GM20000 (cell line): ENCODE results near the gene UBALD1.

Experiments used
- DNase-seq: peaks from one replicate; pipeline ENCODE4 v3.0.0; 2012; ENCODE audit warnings: low spot score
- CTCF ChIP-seq: IDR thresholded peaks from 2 replicates; pipeline ENCODE4 v1.5.1; 2012; ENCODE audit warnings: mild to moderate bottlenecking, control low read depth; ENCODE audit errors: extremely low read depth, missing control alignments

UBALD1 gene

DNA sequence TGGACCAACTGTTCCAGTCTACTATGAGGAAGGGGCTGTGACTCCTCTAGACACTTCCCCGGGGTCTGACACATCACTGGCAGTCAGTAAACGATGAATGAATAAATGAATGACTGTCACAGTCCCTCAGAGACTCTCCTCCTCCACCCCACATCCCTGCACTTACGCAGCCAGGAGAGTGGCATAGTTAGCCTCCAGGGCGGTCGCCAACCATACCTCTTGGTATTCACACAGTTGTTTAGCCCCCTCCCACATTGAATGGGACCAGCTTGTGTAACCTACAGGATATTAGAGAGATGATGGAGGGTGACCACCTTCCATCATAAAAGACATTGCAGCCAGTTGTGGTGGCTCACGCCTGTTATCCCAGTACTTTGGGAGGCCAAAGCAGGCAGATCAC lies 25.7 kb downstream of the UBALD1 start:
- TF ChIP-seq CTCF, result no peak
- no peak for DNase-seq

GRCh38 chr16:4588386-4588785 lies 26.3 kb downstream of the UBALD1 start:
- no peak for TF ChIP-seq CTCF
- no peak for DNase-seq

DNA sequence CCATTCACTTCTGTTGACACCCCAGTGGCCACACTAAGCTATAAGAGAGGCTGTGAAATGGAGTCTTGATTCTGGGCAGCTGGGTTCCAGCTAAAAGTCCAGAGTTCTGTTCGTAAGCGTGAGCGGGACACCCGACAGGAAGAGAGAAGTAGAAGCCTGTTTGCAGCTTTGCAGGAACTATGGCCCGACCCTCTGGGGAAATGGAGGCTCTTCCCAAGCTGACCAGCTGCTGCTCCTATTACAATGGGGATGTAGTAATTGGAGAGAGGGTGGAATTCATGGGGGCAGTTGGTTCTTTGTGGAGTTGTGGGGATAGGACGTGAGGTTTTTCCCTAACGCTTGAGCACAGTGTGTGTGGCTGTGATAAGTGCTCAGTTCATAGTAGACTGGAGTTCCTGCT lies 28.4 kb downstream of the UBALD1 start:
- no peak for TF ChIP-seq CTCF
- DNase-seq, result no peak

GRCh38 chr16:4583906-4584305 lies 30.8 kb downstream of the UBALD1 start:
- TF ChIP-seq CTCF, result no peak
- no peak for DNase-seq

DNA sequence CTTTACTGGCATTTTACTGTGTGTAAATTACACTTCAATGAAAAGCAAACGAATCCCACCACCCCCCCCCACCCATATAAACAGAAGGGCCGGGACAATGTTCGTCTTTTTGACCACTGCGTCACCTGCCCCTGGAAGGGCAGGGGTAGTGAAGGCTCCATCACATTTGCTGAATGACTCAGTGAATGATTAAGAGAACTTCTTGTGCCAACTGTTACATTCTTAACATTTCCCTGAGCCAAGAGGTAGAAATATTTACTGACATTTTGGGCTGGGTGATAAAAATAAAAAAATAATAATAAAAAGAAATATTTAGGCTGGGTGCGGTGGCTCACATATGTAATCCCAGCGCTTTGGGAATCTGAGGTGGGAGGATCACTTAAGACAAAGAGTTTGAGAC lies 34.4 kb downstream of the UBALD1 start:
- no peak for DNase-seq
- no peak for TF ChIP-seq CTCF

GRCh38 chr16:4578961-4579530 lies 35.6 kb downstream of the UBALD1 start:
- TF ChIP-seq CTCF, result no peak

DNA sequence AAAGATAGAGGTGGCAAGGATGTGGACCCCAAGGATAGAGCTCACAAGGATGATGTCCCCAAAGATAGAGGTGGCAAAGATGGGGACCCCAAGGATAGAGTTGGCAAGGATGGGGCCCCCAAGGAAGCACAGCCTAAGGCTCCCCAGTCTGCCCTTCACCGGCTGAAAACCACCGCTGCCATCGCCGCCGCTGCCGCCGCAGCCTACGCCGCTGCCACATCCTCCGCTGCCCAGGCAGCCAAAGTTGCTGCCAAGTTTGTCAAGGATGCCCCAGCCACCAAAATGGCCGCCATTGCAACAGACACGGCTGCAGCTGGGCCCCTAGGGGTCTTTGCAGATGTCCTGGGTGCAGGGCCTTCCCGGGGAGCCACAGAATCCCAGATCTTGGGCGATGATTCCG lies 38.7 kb downstream of the UBALD1 start:
- no peak for DNase-seq
- no peak for TF ChIP-seq CTCF

More at GRCh38 chr16:4578961-4579530, 35.6 kb downstream of the UBALD1 start:
- DNase-seq, result no peak
